HG03060 (cell line): ENCODE measurements around the gene MID1.

Experiments used
- ATAC-seq: cut with Tn5 transposase; IDR thresholded peaks from one replicate; pipeline ENCODE4 v1.9.1; 2021; ENCODE audit warnings: low read depth, moderate number of reproducible peaks; ENCODE audit not compliant: unreplicated experiment

MID1 gene

DNA sequence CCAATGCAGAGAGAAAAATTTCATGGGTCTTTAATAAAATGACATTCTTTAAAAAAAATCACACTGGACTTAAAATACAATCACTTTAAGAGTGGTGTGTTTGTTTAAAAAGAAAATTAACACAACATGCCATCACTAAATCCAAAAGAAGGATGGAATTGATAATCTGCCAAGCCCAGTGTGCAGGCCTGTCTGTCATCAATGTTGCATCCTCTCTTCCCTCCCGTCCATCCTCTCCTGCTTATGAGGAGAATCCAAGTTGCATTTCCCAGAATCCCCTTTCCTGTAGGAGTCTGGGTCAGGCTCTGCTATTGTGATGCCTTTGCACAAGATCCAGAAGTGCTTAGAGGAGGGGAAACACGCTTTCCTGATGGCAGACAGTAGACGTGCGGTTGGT is 169.4 kb downstream of the MID1 start:
- ATAC-seq, result no peak

DNA sequence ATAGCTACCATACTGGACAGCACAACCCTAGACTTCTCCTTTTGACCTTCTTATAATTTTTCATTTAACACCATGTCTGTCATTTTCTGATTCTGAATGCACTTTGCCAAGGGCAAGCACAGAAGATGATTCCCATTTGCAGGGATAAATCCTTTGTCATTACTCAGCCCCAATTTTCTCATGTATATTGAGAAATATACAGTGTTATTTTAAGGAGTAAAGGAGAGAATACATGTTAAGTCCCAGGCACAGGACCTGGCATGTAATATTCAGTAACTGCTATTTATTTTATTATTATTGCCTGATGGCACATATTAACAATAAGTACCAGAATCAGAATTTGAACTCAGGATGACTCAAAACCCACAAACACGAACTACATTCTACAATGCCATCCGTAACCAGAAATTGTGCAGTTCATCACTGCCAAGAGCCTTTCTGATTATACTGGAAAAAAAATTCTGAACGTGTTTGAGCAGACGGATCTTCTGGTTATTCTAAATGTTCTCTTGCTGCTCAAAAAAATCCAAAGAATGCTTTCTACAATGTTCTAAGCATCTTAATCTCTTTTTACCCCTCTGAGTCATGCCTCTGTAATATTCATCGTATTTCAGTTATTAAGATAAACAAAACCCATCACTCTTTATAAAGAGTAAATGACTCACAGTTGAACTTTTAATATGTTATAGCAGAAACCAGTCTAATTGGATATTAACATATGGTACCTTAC is 170.0 kb downstream of the MID1 start:
- ATAC-seq, result no peak

DNA sequence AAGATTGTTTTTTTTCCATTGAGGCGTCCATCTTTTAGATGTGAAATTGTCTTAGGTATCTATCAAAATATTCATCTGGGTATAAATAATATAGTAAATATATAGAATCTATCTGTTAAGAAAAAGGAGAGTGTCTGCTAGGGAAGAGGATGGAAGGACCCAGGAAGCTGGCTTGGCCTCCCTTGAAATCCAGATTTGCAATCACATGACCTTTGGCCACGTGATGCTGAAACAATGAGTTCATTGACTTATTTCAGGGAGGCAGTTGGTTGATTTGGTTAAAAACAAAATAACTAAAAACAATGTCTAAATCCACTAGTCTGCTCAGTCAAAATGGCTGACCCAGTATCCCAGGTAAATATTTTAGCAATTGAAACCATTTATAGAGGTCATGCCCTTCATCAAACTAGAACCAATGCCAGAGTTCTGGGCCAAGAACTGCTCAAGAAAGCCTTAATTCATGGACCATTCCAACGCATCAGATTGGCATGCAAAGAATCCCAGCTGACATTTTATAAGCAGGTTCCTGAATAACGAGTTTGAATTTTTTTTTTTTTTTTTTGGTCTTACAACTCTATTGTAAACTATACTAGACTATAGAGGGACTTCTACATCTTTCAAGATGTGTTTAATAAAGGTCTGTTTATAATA is 172.7 kb downstream of the MID1 start:
- no peak for ATAC-seq

DNA sequence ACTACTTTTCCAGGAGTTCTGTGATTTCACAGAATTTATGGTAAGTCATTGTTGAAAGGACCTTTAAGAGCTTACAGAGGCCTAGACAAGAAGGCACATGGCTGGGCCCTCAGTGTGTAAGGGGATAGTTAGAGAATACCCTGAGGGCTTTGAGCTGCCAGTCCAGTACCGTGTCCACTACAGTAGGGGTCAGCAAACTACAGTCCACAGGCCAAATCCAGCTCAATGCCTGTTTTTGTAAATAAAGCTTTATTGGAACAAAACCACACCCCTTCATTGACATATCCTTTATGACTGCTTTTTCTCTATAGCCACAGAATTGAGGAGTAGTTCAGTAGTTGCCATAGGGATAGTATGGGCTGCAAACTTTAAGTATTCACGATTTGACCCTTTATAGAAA is 176.2 kb downstream of the MID1 start:
- ATAC-seq, result no peak

DNA sequence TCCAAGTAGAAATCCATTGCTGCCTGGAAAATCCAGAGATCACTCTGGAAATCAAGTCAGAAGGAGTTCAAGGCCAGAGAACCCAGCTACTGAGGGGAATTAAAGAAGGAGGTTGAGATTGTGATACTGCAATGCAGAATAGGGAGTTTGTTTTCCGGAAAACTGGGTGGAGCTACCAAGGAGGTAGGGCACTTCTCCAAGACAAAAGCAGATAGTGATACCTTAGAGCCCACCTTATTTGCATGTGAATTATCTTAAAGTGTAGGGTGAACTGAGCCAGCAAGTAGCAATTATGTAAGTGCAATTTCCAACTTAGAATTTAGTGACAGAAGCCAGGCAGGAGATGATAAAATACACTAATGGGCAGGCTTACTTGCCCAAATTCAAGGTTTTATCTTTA is 178.9 kb downstream of the MID1 start:
- ATAC-seq, result no peak

DNA sequence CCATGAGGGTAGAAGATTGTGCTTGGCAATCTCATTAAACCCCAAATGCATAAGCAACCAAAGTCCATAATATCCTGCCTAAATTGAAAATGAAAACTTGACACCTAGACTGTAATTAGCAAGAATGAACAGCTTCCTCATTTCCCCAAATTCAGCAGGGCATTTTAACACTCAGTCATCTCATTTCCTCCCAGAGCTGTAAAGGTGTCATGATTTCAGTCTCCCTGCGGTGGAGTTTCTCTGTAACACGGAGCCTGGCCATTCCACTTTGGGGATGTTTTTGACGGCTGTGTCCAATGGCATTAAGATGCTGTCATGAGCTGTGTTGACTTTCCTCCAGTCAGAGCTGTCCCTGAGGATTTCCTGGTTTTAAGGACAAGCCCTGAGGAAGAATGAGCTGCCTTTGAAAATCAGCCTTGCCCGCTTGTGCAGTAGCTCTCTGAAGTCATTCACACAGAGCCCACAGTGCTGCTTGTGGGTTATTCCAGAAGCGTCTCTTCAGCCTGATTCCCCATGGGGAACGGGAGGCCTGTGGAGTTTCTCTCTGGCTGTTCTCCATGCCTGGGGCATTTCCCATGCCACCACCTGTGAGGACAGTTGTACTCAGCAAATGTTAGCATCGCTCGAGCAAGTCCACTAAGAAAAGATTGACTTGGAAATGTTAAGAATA is 187.0 kb downstream of the MID1 start:
- no peak for ATAC-seq

DNA sequence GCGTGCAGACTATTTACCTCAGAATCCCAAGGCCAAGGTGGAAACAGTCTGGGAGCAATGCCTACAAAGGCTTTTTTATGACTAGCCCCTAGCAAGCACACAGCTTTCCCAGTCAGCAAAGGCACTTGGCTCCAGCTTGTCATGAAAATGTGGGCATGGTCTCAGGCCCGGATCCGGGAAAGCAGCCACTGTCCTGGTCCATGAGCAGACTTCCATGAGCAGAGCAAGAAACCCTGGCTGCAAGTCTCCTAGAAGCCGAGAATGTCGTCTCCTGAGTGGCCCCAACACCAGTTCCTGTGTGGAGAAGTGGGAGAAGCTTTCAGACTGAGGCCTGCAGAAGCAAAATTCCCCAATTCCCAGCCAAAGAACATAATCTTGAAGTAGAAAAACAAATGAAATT is 190.5 kb downstream of the MID1 start:
- no peak for ATAC-seq

DNA sequence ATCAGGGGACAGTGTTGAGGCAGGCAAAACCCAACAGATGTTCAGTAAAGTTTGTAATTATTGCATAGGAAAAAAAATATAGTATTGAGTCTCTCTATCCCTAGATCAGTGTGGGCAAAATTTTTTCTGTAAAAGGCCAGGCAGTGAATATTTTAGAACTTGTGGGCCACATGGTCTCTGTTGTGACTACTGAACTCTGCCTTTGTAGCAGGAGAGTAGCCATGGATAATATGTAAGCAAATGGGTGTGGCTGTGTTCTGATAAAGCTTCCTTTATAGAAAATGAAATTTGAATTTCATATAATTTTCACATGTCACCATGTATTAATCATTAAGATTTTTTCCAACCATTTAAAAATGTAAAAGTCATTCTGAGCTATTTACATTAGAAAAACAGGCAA is 193.1 kb downstream of the MID1 start:
- ATAC-seq, result no peak

DNA sequence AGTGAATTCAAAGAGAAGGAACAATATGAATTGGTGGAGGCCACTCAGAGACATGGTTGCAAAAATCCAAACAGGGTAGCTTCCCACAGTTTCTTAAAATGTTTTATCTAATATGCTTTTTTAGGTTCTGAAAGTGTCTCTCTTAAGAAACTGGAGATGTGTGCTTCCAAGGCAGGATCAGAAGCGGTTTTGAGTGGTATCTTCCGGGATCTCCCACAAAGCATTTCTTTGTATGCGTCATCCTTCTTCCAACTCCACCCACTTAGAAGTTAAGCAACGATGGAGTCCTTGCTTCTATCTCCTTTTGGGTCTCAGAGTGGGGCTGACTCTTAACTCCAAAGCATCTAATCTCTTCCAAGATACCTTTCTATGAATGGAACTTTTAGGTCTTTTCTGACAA is 196.7 kb downstream of the MID1 start:
- no peak for ATAC-seq

DNA sequence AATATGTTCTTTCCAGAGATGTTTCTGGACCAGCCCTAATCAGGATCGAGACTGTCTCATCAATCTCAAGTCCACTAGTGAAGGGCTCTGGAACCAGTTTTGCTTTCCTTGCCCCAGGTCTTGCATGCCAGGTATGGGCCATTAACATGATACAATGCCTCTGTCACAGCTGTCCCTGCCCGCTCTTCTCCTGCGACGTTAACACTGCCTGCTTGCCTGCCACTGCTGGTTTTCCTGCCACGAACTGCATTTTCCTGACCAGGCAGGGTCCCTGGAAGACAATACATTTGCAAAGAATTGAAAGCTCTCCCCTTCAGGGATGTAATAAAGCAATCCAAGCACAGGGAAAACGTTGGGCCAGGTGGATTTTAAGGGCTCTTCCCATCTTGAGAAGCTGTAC is 200.3 kb downstream of the MID1 start:
- ATAC-seq, result no peak

DNA sequence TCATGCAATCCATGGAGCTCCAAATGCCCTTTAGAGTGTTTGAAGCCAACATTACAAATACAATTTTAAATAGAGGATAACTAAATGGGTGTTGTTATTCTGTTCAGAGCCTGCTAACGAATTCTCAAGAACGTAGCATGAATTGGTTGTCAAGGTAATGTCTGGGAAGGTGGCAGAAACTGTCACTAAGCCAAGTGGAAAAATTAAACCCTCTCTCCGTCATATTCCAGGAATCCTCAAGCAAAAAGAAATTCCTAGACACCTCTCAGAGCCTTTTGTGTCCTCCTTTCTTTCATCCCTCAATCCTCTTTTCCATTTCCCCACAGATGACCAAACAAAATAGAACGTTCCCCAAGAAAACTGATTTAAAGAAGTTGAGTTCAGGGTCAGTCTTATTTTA is 204.0 kb downstream of the MID1 start:
- ATAC-seq, result no peak

DNA sequence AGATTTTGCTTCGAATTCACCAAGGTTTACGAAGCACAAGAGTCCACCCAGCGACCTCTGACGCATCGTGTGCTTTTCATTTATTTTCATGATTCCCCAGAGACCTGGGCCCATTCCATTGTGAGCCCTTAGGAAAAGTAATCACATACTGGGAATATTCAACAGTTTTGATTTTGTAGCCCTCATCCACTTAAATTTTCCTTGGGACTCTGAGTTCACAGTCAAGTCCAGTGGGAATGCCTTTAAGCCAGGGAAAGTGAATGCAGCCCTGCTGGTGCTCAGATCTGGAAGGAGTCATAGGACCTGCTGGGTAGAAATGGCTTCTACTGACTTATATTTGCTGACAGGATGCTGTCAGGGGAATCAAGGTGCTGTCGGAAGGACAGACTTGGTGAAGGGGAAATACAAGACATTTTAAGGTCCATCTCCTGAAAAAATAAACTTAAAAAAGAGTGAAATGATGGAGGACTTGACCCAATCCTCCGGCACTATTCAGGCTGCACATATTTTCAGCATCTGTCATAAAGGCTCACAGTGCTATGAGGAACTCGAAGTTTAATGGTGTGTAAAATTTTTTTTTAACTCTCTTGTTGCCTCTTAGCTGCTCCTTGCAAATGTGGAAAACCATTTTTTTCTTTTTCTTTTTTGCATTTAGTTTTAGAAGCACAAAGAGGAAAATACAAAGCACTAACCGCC is 204.9 kb downstream of the MID1 start:
- no peak for ATAC-seq

DNA sequence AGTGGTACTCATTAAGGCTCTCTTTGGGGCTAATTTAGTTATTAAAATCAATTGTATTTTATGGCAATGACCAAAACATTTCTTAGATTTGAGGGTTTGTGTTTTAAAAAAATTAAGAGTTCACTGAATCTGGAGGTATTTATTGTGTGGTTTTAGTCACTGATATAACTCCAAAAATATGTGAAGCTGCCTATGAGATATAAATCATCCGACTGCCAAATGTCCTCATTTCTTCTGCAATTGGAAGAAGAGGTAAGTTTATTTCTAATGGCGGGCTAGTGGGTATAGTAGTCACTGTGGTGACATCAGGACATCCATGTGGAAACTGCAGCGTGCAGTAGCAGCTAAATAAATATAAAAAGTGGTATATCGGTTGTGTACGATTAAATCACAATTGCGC is 205.5 kb downstream of the MID1 start:
- ATAC-seq, result no peak

DNA sequence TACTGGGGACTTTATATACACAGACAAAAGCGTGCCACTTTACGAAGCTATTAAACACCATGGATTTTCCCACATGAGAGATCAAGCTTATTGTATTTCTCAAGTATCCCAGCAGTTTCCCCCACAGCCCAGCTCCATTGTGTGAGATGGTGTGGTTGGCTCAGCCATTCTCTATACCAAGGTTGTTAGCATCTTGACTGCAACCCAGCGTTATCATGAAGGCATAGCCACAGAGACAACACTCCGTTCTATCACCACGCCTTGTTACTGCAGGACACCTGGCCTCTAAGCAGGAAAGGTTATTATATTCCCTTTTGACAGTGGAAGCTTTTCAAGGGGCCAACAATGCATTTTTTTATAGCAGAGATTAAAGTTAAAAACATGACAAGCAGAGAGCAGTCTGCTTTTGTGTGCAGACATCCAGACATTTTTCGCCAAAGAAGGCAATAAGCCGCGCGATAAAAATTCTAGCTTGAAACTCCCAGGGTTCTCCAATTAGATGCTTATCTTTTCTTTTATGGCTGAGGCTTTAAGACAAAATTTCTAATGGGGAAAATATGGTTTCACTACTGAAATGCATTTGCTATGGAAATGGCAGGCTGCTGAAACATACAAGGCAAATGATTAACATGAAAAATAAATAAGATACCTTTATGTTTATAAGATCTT is 206.1 kb downstream of the MID1 start:
- ATAC-seq, result no peak

DNA sequence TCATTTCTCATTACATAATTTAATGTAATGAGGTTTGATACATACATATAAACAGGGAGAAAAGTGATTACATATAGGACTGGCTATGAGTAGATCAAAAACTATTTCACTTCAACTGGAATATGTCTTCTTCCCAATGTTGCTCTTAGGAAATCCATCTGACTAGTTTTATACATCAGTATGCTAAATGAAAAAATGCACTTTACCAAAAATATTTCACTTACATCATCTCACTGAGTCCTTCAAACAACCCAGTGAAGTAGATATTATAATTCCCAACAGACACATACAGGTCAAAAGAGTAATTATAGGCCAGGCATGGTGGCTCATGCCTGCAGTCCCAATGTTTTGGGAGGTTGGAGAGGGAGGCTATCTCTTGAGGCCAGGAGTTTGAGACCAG is 215.9 kb downstream of the MID1 start:
- ATAC-seq, result no peak

DNA sequence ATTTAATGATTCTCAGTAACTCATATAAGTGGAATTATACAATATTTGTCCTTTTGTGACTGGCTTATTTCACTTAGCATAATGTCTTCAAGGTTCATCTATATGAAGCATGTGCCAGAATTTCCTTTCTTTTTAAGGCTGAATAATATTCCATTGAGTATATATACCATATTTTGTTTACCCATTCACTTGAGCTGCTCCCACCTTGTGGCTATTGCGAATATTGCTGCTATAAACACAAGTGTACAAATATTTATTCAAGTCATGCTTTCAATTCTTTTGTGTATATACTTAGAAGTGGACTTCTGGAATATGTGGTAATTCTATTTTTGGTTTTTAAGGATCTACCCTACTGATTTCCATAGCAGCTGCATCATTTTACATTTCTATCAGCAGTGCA is 219.1 kb downstream of the MID1 start:
- ATAC-seq, result no peak

DNA sequence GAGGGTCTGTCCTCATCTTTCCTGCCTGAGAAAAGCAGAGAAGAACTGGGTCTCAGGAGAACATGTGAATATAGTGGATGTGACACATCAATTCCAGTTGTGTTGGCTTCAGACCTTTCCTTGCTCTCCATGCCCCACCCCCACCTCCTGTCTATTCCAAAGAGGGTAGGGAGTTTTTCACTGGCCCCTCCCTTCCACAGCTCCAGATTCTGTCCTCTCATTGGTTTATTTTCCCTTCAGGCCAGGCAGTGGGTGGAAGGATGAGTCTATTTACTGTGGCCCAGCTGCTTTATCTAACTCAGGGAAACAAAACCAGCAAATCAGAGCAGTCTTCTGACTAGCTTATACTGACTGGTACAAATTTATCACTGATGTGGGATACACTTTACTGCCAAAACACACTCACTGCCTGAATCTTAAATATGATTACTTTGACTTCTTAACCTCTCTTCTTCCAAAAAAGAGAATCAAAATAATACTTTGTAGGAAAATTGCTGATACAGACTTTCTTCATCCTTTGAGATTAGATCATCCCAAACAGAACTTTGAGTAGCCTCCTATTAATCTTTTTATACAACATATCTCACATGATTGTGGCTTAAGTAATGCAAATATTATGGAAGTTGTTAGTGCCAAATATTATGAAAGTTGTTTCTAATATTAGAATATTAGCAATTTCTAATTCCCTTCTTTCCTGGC is 221.2 kb downstream of the MID1 start:
- no peak for ATAC-seq

DNA sequence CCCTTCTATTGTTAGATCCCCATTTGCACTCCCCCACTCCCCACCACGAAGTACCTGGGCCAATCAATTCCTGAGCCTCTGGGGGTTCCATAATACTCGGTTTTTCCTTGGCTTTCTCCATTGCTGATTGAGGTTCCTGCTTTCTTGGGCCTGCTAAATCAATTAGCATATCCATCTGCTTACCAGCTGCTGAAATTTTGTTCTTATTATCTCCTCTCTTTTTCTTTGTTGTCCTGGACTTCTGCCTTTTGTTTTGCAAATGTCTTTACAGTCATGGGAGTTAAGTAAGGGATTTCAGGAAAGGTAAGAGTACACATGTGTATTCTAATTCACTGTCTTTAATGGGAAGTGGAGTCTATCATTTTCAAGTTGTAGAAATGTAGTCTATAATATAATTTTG is 222.2 kb downstream of the MID1 start:
- ATAC-seq, result no peak

DNA sequence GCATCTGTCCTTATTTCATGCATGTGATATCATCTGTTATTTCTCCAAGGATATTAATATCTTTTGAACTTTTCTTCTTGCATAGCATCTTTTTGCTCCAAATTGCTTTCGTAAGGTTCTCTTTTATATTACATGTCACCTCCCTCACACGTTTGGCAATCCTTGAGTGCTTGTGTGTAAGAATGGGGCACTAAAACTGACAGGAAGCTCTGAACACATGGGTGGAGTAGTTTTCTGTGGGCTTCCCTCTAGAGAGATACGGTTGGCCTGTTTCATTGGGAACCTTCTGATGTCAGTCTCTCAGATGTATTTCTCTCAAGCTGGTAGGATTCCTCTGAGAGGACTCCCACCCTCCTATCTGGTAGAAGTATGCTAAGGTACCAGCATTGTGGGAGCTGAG is 223.0 kb downstream of the MID1 start:
- no peak for ATAC-seq

DNA sequence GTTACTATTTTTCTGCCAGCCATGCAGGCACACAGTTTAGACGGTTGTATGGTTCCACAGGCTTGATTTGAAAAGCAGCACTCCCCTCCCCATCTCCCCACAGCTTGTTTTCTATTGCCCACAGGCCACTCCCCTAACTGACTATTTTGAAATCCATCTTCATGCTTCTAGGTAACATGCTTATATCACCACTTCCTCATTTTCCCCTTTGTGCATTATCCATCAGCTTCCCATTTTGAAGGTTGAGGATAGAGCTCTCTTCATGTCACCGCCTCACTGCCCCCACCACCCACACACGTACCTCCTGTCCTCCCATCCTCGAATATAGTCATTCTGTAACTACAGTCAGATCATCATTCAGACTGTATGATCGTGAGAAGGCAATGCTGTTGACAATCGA is 224.7 kb downstream of the MID1 start:
- no peak for ATAC-seq
